CD4-positive, alpha-beta T cell (primary cell): ENCODE data around the gene SEC31A. TPM values are rescaled to one million over a fixed set of nuclear protein-coding genes. Genes with fewer than 3 reads are reported as not detected.

Experiments
- ATAC-seq: fragments of 200-7000 bp; cut with Tn5 transposase; one replicate; pipeline ENCODE4 v1.10.0; 2022; ENCODE audit warnings: mild to moderate bottlenecking; ENCODE audit not compliant: poor library complexity
- CTCF ChIA-PET: fragments of 350-600 bp; sonication (Branson Sonifier 250); formaldehyde crosslinking; loops from one replicate; lab custom pipeline; 2021; ENCODE audit warnings: antibody characterized with exemption, inconsistent platforms; lab: Charles Lee
- POLR2A ChIA-PET: fragments of 350-600 bp; sonication (Branson Sonifier 250); formaldehyde crosslinking; loops from one replicate; lab custom pipeline; 2021; ENCODE audit warnings: antibody characterized with exemption, inconsistent platforms; lab: Charles Lee
- DNase-seq, 14 experiments: peaks; one replicate each; pipeline ENCODE4 v3.0.0-alpha.2; 2013 to 2020; ENCODE audit warnings: mixed read lengths in 2 of 14
- H3K27ac ChIP-seq, 2 donors: one replicate each; pipeline versions ENCODE4 v1.5.1 to v1.7.0; 2013; ENCODE audit warnings: low read length in 2 of 2, low read depth in 1 of 2, mild to moderate bottlenecking in 1 of 2
- H3K27me3 ChIP-seq, 2 experiments: 1 replicate in 1 of 2; 2 replicates in 1 of 2; pipeline versions ENCODE4 v1.6.1 to v1.7.0; 2013; ENCODE audit warnings: low read length in 2 of 2, control low read depth in 1 of 2, mild to moderate bottlenecking in 1 of 2, moderate library complexity in 1 of 2; ENCODE audit not compliant: insufficient read depth in 2 of 2, control insufficient read depth in 1 of 2
- H3K36me3 ChIP-seq: one replicate; pipeline ENCODE4 v1.6.1; 2013; ENCODE audit warnings: low read length, control low read depth; ENCODE audit not compliant: insufficient read depth
- H3K4me1 ChIP-seq: one replicate; pipeline ENCODE4 v1.6.1; 2013; ENCODE audit warnings: low read length, control low read depth; ENCODE audit not compliant: insufficient read depth
- H3K4me3 ChIP-seq: one replicate; pipeline ENCODE4 v1.5.1; 2013; ENCODE audit warnings: mild to moderate bottlenecking, low read length, moderate library complexity
- H3K9me3 ChIP-seq, 2 experiments: 1 replicate in 1 of 2; 2 replicates in 1 of 2; pipeline versions ENCODE4 v1.6.1 to v1.7.0; 2013; ENCODE audit warnings: low read length in 2 of 2, mild to moderate bottlenecking in 2 of 2, control low read depth in 1 of 2, moderate library complexity in 1 of 2; ENCODE audit not compliant: control insufficient read depth in 1 of 2, insufficient read depth in 1 of 2
- H3K27ac Mint-ChIP-seq: one replicate; pipeline ENCODE4 v1.8.0; 2020; ENCODE audit warnings: mixed read lengths
- H3K27me3 Mint-ChIP-seq: one replicate; pipeline ENCODE4 v1.8.0; 2021; ENCODE audit warnings: mixed read lengths
- H3K36me3 Mint-ChIP-seq: one replicate; pipeline ENCODE4 v1.8.0; 2021; ENCODE audit warnings: low read depth, mixed read lengths
- H3K4me1 Mint-ChIP-seq: one replicate; pipeline ENCODE4 v1.8.0; 2021; ENCODE audit warnings: low read depth, mixed read lengths
- H3K4me3 Mint-ChIP-seq: one replicate; pipeline ENCODE4 v1.8.0; 2020; ENCODE audit warnings: mild to moderate bottlenecking, mixed read lengths
- H3K9me3 Mint-ChIP-seq: one replicate; pipeline ENCODE4 v1.8.0; 2020; ENCODE audit warnings: mixed read lengths
- CTCF ChIP-seq: fragments of 200-600 bp; IDR thresholded peaks from one replicate; pipeline ENCODE4 v1.8.0; 2022; ENCODE audit warnings: antibody characterized with exemption, mild to moderate bottlenecking
- intact Hi-C, 2 experiments: fragments of 100-400 bp; cut with DNase I in 1 of 2; cut with micrococcal nuclease in 1 of 2; formaldehyde crosslinking; loops; one replicate each; pipeline versions ENCODE4 v1.15.1 to v1.9.0; 2023 to 2025; cut with DNase I, micrococcal nuclease
- total RNA-seq, 174 experiments: library from RNA in 2 of 174; stranded (reverse) in 2 of 174; gene quantifications; one replicate each; pipeline ENCODE4 v1.2.3 and lab custom pipeline; 2021 to 2026

Gene SEC31A
- total RNA-seq, 2 experiments from 2014 or later: 130 to 131 TPM

GRCh38 chr4:82777857-82778525, 113.0 kb downstream of the SEC31A start:
- no peaks in the 10 kb centered on the region for H3K4me1 ChIP-seq
- DNase-seq (no peak), ATAC-seq (no peak)
- Mint-ChIP-seq H3K9me3 (no peaks in the 10 kb centered on the region), H3K27me3 (no peaks in the 10 kb centered on the region), H3K4me1 (no peaks in the 10 kb centered on the region), H3K4me3 (no peak overlapping the region), H3K27ac (no peak overlapping the region), H3K36me3 (no peaks in the 10 kb centered on the region)
- POLR2A ChIA-PET: no interaction called here
- no peaks in the 10 kb centered on the region for H3K27me3 ChIP-seq
- no peak for TF ChIP-seq CTCF
- no peak overlapping the region for H3K4me3 ChIP-seq
- H3K36me3 ChIP-seq: no peaks in the 10 kb centered on the region
- CTCF ChIA-PET: no interaction called here
- no peak overlapping the region for H3K27ac ChIP-seq
- H3K9me3 ChIP-seq: no peaks in the 10 kb centered on the region
- intact Hi-C loops: no loop called here

DNA sequence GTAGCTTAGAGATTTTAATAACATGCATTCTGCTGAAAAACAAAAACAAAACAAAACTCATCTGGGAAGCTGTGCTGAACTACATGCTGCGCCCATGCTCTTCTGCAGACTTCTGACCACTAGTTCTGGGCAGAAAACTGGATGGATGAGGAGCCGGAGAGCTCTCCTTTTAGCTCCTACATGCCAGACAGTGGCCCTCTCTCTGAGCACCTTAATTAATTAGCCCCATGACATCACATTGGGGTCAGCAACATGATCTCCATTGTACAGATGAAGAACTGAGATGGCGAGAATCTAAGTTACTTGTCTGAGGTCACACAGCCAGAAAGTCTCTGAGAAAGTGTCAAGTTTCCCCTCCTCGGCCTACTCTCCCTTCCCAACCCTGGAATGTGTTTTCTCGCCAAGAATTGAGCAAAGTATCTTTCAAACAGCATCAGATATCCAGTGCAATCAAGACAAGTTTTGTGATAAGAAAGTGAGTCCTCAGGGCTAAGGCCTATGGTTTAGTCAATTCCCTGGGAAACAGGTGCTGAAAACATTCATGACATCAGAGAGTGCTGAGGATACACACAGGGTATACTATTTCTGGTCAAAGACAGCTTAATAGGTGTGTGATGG, 113.9 kb downstream of the SEC31A start:
- H3K36me3 ChIP-seq: no peaks in the 10 kb centered on the region
- POLR2A ChIA-PET: no interaction called here
- H3K27ac ChIP-seq: no peak overlapping the region
- intact Hi-C loops: no loop called here
- no peaks in the 10 kb centered on the region for H3K9me3 ChIP-seq
- Mint-ChIP-seq H3K4me3 (no peak overlapping the region), H3K4me1 (no peaks in the 10 kb centered on the region), H3K27me3 (no peaks in the 10 kb centered on the region), H3K9me3 (no peaks in the 10 kb centered on the region), H3K27ac (no peak overlapping the region), H3K36me3 (no peaks in the 10 kb centered on the region)
- DNase-seq (no peak), ATAC-seq (no peak)
- no peak for TF ChIP-seq CTCF
- CTCF ChIA-PET: no interaction called here
- no peaks in the 10 kb centered on the region for H3K27me3 ChIP-seq
- H3K4me1 ChIP-seq: no peaks in the 10 kb centered on the region
- no peak overlapping the region for H3K4me3 ChIP-seq

GRCh38 chr4:82775243-82775642, 115.7 kb downstream of the SEC31A start:
- Histone ChIP-seq H3K9me3 (no peaks in the 10 kb centered on the region), H3K4me1 (no peaks in the 10 kb centered on the region), H3K36me3 (no peaks in the 10 kb centered on the region), H3K4me3 (no peak overlapping the region), H3K27ac (no peak overlapping the region), H3K27me3 (no peaks in the 10 kb centered on the region)
- H3K27ac Mint-ChIP-seq: no peak overlapping the region
- no peak overlapping the region for H3K4me3 Mint-ChIP-seq
- intact Hi-C loops: no loop called here
- ChIA-PET POLR2A (no interaction called here), CTCF (no interaction called here)
- H3K4me1 Mint-ChIP-seq: no peaks in the 10 kb centered on the region
- H3K36me3 Mint-ChIP-seq: no peaks in the 10 kb centered on the region
- DNase-seq: no peak
- H3K9me3 Mint-ChIP-seq: no peaks in the 10 kb centered on the region
- ATAC-seq: no peak
- no peak for TF ChIP-seq CTCF
- H3K27me3 Mint-ChIP-seq: peaks cover 1% of the 10 kb centered on the region
